Fibroblast of pulmonary artery (primary cell): ENCODE data around the gene KIF2A.

Experiments
- DNase-seq: peaks from one replicate; pipeline ENCODE4 v3.0.0-alpha.2; 2010; ENCODE audit warnings: low read depth
- H3K4me3 ChIP-seq: replicated peaks from 2 replicates; pipeline ENCODE4 v1.5.1; 2011; ENCODE audit warnings: low read depth, mild to moderate bottlenecking, control low read depth, low read length, moderate library complexity
- CTCF ChIP-seq: IDR thresholded peaks from 2 replicates; pipeline ENCODE4 v1.5.1; 2011; ENCODE audit warnings: mild to moderate bottlenecking, control low read depth, low read length, inconsistent platforms; ENCODE audit errors: missing control alignments

Gene KIF2A

GRCh38 chr5:62306323-62306895 lies 403 bp downstream of the KIF2A start:
- no peak for DNase-seq
- H3K4me3 ChIP-seq: peak overlapping the region; percentile 87
- TF ChIP-seq CTCF: no peak

GRCh38 chr5:62306896-62307689 lies 1.1 kb downstream of the KIF2A start:
- no peak for TF ChIP-seq CTCF
- peak; percentile 46 for DNase-seq

GRCh38 chr5:62308439-62308838 lies 2.4 kb downstream of the KIF2A start:
- no peak for DNase-seq
- no peak for TF ChIP-seq CTCF
- no peak overlapping the region for H3K4me3 ChIP-seq

More at GRCh38 chr5:62306896-62307689, 1.1 kb downstream of the KIF2A start:
- peak overlapping the region; percentile 87 for H3K4me3 ChIP-seq

- no peak for DNase-seq
- no peak overlapping the region for H3K4me3 ChIP-seq
These were observed 3.1 kb downstream of the KIF2A start for GRCh38 chr5:62309107-62309506.

GRCh38 chr5:62310426-62311143 lies 4.6 kb downstream of the KIF2A start:
- DNase-seq: no peak
- no peak for TF ChIP-seq CTCF
- H3K4me3 ChIP-seq: no peak overlapping the region

More at GRCh38 chr5:62309107-62309506, 3.1 kb downstream of the KIF2A start:
- TF ChIP-seq CTCF: no peak

- no peak for TF ChIP-seq CTCF
- H3K4me3 ChIP-seq: no peak overlapping the region
- DNase-seq: peak; percentile 16
These were observed 6.0 kb downstream of the KIF2A start for GRCh38 chr5:62312036-62312435.
